HEK293 (cell line): ENCODE data around the gene COMMD7.

Experiments used
- CTCF ChIA-PET: fragments of 350-600 bp; formaldehyde crosslinking; extraction: SDS; loops from one replicate; lab custom pipeline; 2021; ENCODE audit warnings: antibody characterized with exemption; lab: Yijun Ruan, JAX
- POLR2A ChIA-PET: fragments of 300-600 bp; formaldehyde crosslinking; extraction: SDS; loops from one replicate; lab custom pipeline; 2020; ENCODE audit warnings: antibody characterized with exemption, inconsistent platforms; lab: Yijun Ruan, JAX
- H3K27ac ChIP-seq: fragments of 200-500 bp; sonication (Bioruptor generic); 2 replicates; pipeline ENCODE4 v1.5.1; 2014; ENCODE audit warnings: low read depth, low read length, control low read depth, inconsistent platforms; ENCODE audit errors: extremely low read depth
- H3K36me3 ChIP-seq, 2 experiments: fragments of 200-500 bp in 1 of 2; sonication (Bioruptor generic) in 1 of 2; 1 replicate in 1 of 2; 2 replicates in 1 of 2; pipeline ENCODE4 v1.5.1; 2014 to 2017; ENCODE audit warnings: inconsistent platforms in 2 of 2, low read length in 2 of 2; ENCODE audit not compliant: control insufficient read depth in 2 of 2, insufficient read depth in 1 of 2
- H3K4me1 ChIP-seq: fragments of 200-500 bp; sonication (Bioruptor generic); 2 replicates; pipeline ENCODE4 v1.5.1; 2014; ENCODE audit warnings: mild to moderate bottlenecking, low read length, inconsistent platforms; ENCODE audit not compliant: control insufficient read depth, insufficient read depth
- H3K4me3 ChIP-seq: 2 replicates; pipeline ENCODE4 v1.5.1; 2011; ENCODE audit warnings: low read depth, mild to moderate bottlenecking, control low read depth, low read length, moderate library complexity
- H3K9me3 ChIP-seq: fragments of 200-500 bp; sonication (Bioruptor generic); 2 replicates; pipeline ENCODE4 v1.5.1; 2014; ENCODE audit warnings: low read depth, low read length, inconsistent platforms; ENCODE audit not compliant: control insufficient read depth, insufficient read depth
- GFI1B ChIP-seq: fragments of 450-650 bp; formaldehyde crosslinking; IDR thresholded peaks from 2 replicates; pipeline ENCODE4 v1.5.1; 2016; ENCODE audit warnings: missing biosample characterization, missing genetic modification characterization
- GLIS1 ChIP-seq: fragments of 450-650 bp; formaldehyde crosslinking; IDR thresholded peaks from 2 replicates; pipeline ENCODE4 v1.5.1; 2016; ENCODE audit warnings: missing biosample characterization, missing genetic modification characterization
- KLF1 ChIP-seq: fragments of 450-650 bp; formaldehyde crosslinking; IDR thresholded peaks from 2 replicates; pipeline ENCODE4 v1.5.1; 2016; ENCODE audit warnings: missing biosample characterization, missing genetic modification characterization
- PBX3 ChIP-seq: sonication (generic); formaldehyde crosslinking; IDR thresholded peaks from 2 replicates; pipeline ENCODE4 v1.8.1; 2022; ENCODE audit warnings: mild to moderate bottlenecking, moderate library complexity, missing genetic modification reagents
- PRDM2 ChIP-seq: fragments of 450-650 bp; formaldehyde crosslinking; IDR thresholded peaks from 2 replicates; pipeline ENCODE4 v1.5.1; 2016; ENCODE audit warnings: missing biosample characterization, missing genetic modification characterization, borderline replicate concordance
- SP7 ChIP-seq: fragments of 450-650 bp; formaldehyde crosslinking; IDR thresholded peaks from 2 replicates; pipeline ENCODE4 v1.5.1; 2016; ENCODE audit warnings: missing biosample characterization, missing genetic modification characterization
- ZFP69B ChIP-seq: fragments of 450-650 bp; formaldehyde crosslinking; IDR thresholded peaks from 2 replicates; pipeline ENCODE4 v1.5.1; 2016; ENCODE audit warnings: missing biosample characterization, missing genetic modification characterization
- ZNF16 ChIP-seq: fragments of 450-650 bp; formaldehyde crosslinking; IDR thresholded peaks from 2 replicates; pipeline ENCODE4 v1.5.1; 2016; ENCODE audit warnings: low read depth, missing biosample characterization, missing genetic modification characterization
- ZNF169 ChIP-seq: fragments of 450-650 bp; formaldehyde crosslinking; IDR thresholded peaks from 2 replicates; pipeline ENCODE4 v1.5.1; 2016; ENCODE audit warnings: missing biosample characterization, missing genetic modification characterization
- ZNF2 ChIP-seq: fragments of 450-650 bp; formaldehyde crosslinking; IDR thresholded peaks from 2 replicates; pipeline ENCODE4 v1.5.1; 2016; ENCODE audit warnings: missing biosample characterization, missing genetic modification characterization
- ZNF223 ChIP-seq: fragments of 450-650 bp; formaldehyde crosslinking; IDR thresholded peaks from 2 replicates; pipeline ENCODE4 v1.5.1; 2016; ENCODE audit warnings: missing biosample characterization, missing genetic modification characterization
- ZNF23 ChIP-seq: fragments of 450-650 bp; formaldehyde crosslinking; IDR thresholded peaks from 2 replicates; pipeline ENCODE4 v1.5.1; 2016; ENCODE audit warnings: missing biosample characterization, missing genetic modification characterization, borderline replicate concordance
- ZNF26 ChIP-seq: fragments of 450-650 bp; formaldehyde crosslinking; IDR thresholded peaks from 2 replicates; pipeline ENCODE4 v1.5.1; 2016; ENCODE audit warnings: missing biosample characterization, missing genetic modification characterization
- ZNF274 ChIP-seq, 2 experiments: fragments of 200-500 bp in 1 of 2; fragments of 450-650 bp in 1 of 2; sonication (Bioruptor generic) in 1 of 2; formaldehyde crosslinking in 1 of 2; IDR thresholded peaks; 2 replicates each; pipeline versions ENCODE4 v1.5.1 to v1.6.1; 2014 to 2016; ENCODE audit warnings: borderline replicate concordance in 1 of 2, inconsistent platforms in 1 of 2, low read length in 1 of 2, missing biosample characterization in 1 of 2, missing genetic modification characterization in 1 of 2
- ZNF341 ChIP-seq: fragments of 450-650 bp; formaldehyde crosslinking; IDR thresholded peaks from 2 replicates; pipeline ENCODE4; 2016; ENCODE audit warnings: low read depth, missing biosample characterization, missing genetic modification characterization
- ZNF354C ChIP-seq: fragments of 450-650 bp; formaldehyde crosslinking; IDR thresholded peaks from 2 replicates; pipeline ENCODE4 v1.5.1; 2016; ENCODE audit warnings: missing biosample characterization, missing genetic modification characterization, low read depth, borderline replicate concordance
- ZNF37A ChIP-seq: fragments of 450-650 bp; IDR thresholded peaks from 2 replicates; pipeline ENCODE4 v1.5.1; 2018; ENCODE audit warnings: missing biosample characterization, missing genetic modification characterization
- ZNF404 ChIP-seq: fragments of 450-650 bp; formaldehyde crosslinking; IDR thresholded peaks from 2 replicates; pipeline ENCODE4 v1.5.1; 2017; ENCODE audit warnings: missing biosample characterization, missing genetic modification characterization
- ZNF426 ChIP-seq: fragments of 450-650 bp; formaldehyde crosslinking; IDR thresholded peaks from 2 replicates; pipeline ENCODE4 v1.5.1; 2017; ENCODE audit warnings: missing biosample characterization, missing genetic modification characterization, mild to moderate bottlenecking, inconsistent platforms, moderate library complexity
- ZNF473 ChIP-seq: fragments of 450-650 bp; formaldehyde crosslinking; IDR thresholded peaks from 2 replicates; pipeline ENCODE4 v1.5.1; 2017; ENCODE audit warnings: missing biosample characterization, missing genetic modification characterization
- ZNF48 ChIP-seq: fragments of 450-650 bp; formaldehyde crosslinking; IDR thresholded peaks from 2 replicates; pipeline ENCODE4 v1.5.1; 2016; ENCODE audit warnings: missing biosample characterization, missing genetic modification characterization
- ZNF510 ChIP-seq: fragments of 450-650 bp; formaldehyde crosslinking; IDR thresholded peaks from 2 replicates; pipeline ENCODE4 v1.5.1; 2018; ENCODE audit warnings: mild to moderate bottlenecking, missing genetic modification characterization, missing biosample characterization; ENCODE audit not compliant: insufficient replicate concordance
- ZNF514 ChIP-seq: fragments of 450-650 bp; formaldehyde crosslinking; IDR thresholded peaks from 2 replicates; pipeline ENCODE4 v1.5.1; 2016; ENCODE audit warnings: missing biosample characterization, missing genetic modification characterization
- ZNF560 ChIP-seq: fragments of 450-650 bp; formaldehyde crosslinking; IDR thresholded peaks from 2 replicates; pipeline ENCODE4 v1.5.1; 2017; ENCODE audit warnings: missing biosample characterization, missing genetic modification characterization, borderline replicate concordance
- ZNF670 ChIP-seq: fragments of 450-650 bp; formaldehyde crosslinking; IDR thresholded peaks from 2 replicates; pipeline ENCODE4 v1.5.1; 2016; ENCODE audit warnings: missing biosample characterization, missing genetic modification characterization, low read depth
- ZNF707 ChIP-seq: fragments of 450-650 bp; formaldehyde crosslinking; IDR thresholded peaks from 2 replicates; pipeline ENCODE4 v1.5.1; 2016; ENCODE audit warnings: missing biosample characterization, missing genetic modification characterization
- ZNF768 ChIP-seq: fragments of 450-650 bp; formaldehyde crosslinking; IDR thresholded peaks from 2 replicates; pipeline ENCODE4 v1.5.1; 2018; ENCODE audit warnings: missing biosample characterization, mild to moderate bottlenecking, missing genetic modification characterization
- TF ChIP-seq, protein P1 (sequence below): fragments of 450-650 bp; formaldehyde crosslinking; IDR thresholded peaks from 2 replicates; pipeline ENCODE4 v1.5.1; 2016; ENCODE audit warnings: missing biosample characterization, missing genetic modification characterization

COMMD7 gene

GRCh38 chr20:32743237-32744112 lies at the start of gene COMMD7:
Gene COMMD7 (minus strand): TSS chr20:32743467. CDS start chr20:32743391, 76 bp downstream.
- Histone ChIP-seq H3K4me1 (no peaks in the 10 kb centered on the region), H3K36me3 (no peaks in the 10 kb centered on the region), H3K9me3 (no peaks in the 10 kb centered on the region), H3K4me3 (peak within 1 kb of the TSS; percentile 69), H3K27ac (peak within 1 kb of the TSS; percentile 74)
- POLR2A ChIA-PET: interaction anchor here (0.6 to 3.9 kb wide), 6 partner anchors 13 to 80 kb away, joined by 3 to 17 read pairs (median 4); partner anchors contain the start of gene DNMT3B
- CTCF ChIA-PET: interaction anchor here (1.9 kb wide), 1 partner anchor 35 kb away, joined by 8 read pairs; no protein-coding TSS in a partner anchor
- TF ChIP-seq SP7 (tag by site-specific recombination) (0 out of 2 replicates have a peak, but pooled peaks have one; percentile 30), ZNF23 (no peak), ZNF670 (no peak), ZNF37A (no peak), ZNF274 (IDR thresholded peaks at IDR 0.05; ENCODE audit: low read length) (no peak), ZNF274 (tag by site-specific recombination; IDR thresholded peaks at IDR 0.05; ENCODE audit: borderline replicate concordance) (no peak), ZNF2 (no peak), ZNF514 (no peak), PBX3 (peak; percentile 46; the same call in 1 of the 2 replicates), PRDM2 (tag by site-specific recombination) (no peak), ZNF510 (no peak), KLF1 (tag by site-specific recombination) (no peak; the same call in 1 of the 2 replicates), ZNF26 (tag by site-specific recombination) (no peak), ZNF354C (tag by site-specific recombination) (no peak), ZNF404 (tag by site-specific recombination) (no peak), ZNF48 (tag by site-specific recombination) (no peak), GLIS1 (peak; percentile 11; the same call in 1 of the 2 replicates), ZFP69B (0 out of 2 replicates have a peak, but pooled peaks have one; percentile 36), ZNF426 (tag by site-specific recombination) (no peak), ZNF707 (tag by site-specific recombination) (no peak), ZNF169 (no peak), ZNF16 (tag by site-specific recombination) (no peak), GFI1B (tag by site-specific recombination) (no peak), ZNF341 (tag by site-specific recombination) (no peak), ZNF768 (tag by site-specific recombination) (no peak), ZNF560 (no peak), ZNF223 (no peak), ZNF473 (tag by site-specific recombination) (no peak)
- TF ChIP-seq, protein P1, sequence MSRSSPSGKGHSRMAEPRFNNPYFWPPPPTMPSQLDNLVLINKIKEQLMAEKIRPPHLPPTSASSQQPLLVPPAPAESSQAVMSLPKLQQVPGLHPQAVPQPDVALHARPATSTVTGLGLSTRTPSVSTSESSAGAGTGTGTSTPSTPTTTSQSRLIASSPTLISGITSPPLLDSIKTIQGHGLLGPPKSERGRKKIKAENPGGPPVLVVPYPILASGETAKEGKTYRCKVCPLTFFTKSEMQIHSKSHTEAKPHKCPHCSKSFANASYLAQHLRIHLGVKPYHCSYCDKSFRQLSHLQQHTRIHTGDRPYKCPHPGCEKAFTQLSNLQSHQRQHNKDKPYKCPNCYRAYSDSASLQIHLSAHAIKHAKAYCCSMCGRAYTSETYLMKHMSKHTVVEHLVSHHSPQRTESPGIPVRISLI (tag by site-specific recombination): no peak
